HEK293T (cell line): ENCODE measurements around the gene PEDS1.

Experiments used
- ELF4 ChIP-seq: fragments of 450-650 bp; IDR thresholded peaks from 2 replicates; pipeline ENCODE4 v1.6.1; 2017; ENCODE audit warnings: antibody characterized with exemption
- L3MBTL2 ChIP-seq: fragments of 450-650 bp; conservative IDR thresholded peaks from 2 replicates; pipeline ENCODE4 v1.6.1; 2016; ENCODE audit warnings: mild to moderate bottlenecking
- SP1 ChIP-seq: fragments of 450-650 bp; IDR thresholded peaks from 2 replicates; pipeline ENCODE4 v1.6.1; 2017

DNA sequence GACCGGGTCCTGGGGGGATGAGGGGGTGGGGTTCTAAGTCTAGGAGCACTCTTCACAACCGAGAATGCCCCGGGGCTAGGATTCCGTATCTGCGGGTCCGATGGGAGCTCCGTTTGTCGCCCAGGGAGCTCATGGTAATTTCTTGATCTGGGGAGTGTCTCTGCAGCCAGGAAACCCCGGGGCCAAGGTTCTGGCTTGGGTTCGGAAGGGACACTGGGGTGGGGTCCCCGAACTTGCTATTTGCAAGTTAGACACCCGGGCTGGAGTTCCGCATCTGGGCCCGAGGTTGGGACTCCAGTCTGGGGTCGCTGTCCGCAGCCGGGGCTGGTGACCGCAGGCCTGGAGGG is 397 bp downstream of the PEDS1 start:
- TF ChIP-seq ELF4 (no peak), SP1 (no peak), L3MBTL2 (no peak)
